GM11168 (cell line): ENCODE measurements around the gene SMKR1.

Experiments
- in situ Hi-C: fragments of 300-500 bp; cut with MboI; formaldehyde crosslinking; loops from one replicate; pipeline ENCODE4 v1.12.0; 2022; ENCODE audit warnings: low sequenced_read_pairs; ENCODE audit not compliant: unreplicated experiment

The SMKR1 gene

GRCh38 chr7:129501760-129502707, at the start of gene SMKR1:
Gene SMKR1, plus strand, starts transcription at chr7:129502531. Its CDS starts 294 bp downstream, at chr7:129502825.
- in situ Hi-C loops, result no loop called here

GRCh38 chr7:129452589-129453231, 49.6 kb upstream of the SMKR1 start:
- in situ Hi-C loops, result loop anchor here (25.0 kb wide), 1 partner anchor 90 kb away; no protein-coding TSS in a partner anchor

- in situ Hi-C loops, result loop anchor here (25.0 kb wide), 1 partner anchor 91 kb away; no protein-coding TSS in a partner anchor
Measured at GRCh38 chr7:129453510-129454248, 48.7 kb upstream of the SMKR1 start.

GRCh38 chr7:129454249-129454551, 48.1 kb upstream of the SMKR1 start:
- in situ Hi-C loops, result loop anchor here (25.0 kb wide), 1 partner anchor 92 kb away; no protein-coding TSS in a partner anchor

- in situ Hi-C loops, result loop anchor here (25.0 kb wide), 1 partner anchor 94 kb away; no protein-coding TSS in a partner anchor
Measured at GRCh38 chr7:129456421-129456820, 45.9 kb upstream of the SMKR1 start.

- in situ Hi-C loops, result loop anchor here (25.0 kb wide), 1 partner anchor 95 kb away; no protein-coding TSS in a partner anchor
Measured at GRCh38 chr7:129457101-129457500, 45.2 kb upstream of the SMKR1 start.

- in situ Hi-C loops, result loop anchor here (25.0 kb wide), 1 partner anchor 96 kb away; no protein-coding TSS in a partner anchor
Measured at GRCh38 chr7:129458171-129458570, 44.2 kb upstream of the SMKR1 start.

- in situ Hi-C loops, result loop anchor here (25.0 kb wide), 1 partner anchor 100 kb away; no protein-coding TSS in a partner anchor
Measured at GRCh38 chr7:129461809-129462208, 40.5 kb upstream of the SMKR1 start.

- in situ Hi-C loops, result loop anchor here (25.0 kb wide), 1 partner anchor 100 kb away; no protein-coding TSS in a partner anchor
Measured at GRCh38 chr7:129462420-129462819, 39.9 kb upstream of the SMKR1 start.

- in situ Hi-C loops, result loop anchor here (25.0 kb wide), 1 partner anchor 102 kb away; no protein-coding TSS in a partner anchor
Measured at GRCh38 chr7:129464194-129464593, 38.1 kb upstream of the SMKR1 start.

- in situ Hi-C loops, result loop anchor here (25.0 kb wide), 1 partner anchor 103 kb away; no protein-coding TSS in a partner anchor
Measured at GRCh38 chr7:129465080-129465479, 37.3 kb upstream of the SMKR1 start.

GRCh38 chr7:129466796-129467195, 35.5 kb upstream of the SMKR1 start:
- in situ Hi-C loops, result loop anchor here (25.0 kb wide), 1 partner anchor 104 kb away; no protein-coding TSS in a partner anchor

GRCh38 chr7:129468087-129468486, 34.2 kb upstream of the SMKR1 start:
- in situ Hi-C loops, result loop anchor here (25.0 kb wide), 1 partner anchor 106 kb away; no protein-coding TSS in a partner anchor

GRCh38 chr7:129468547-129468946, 33.8 kb upstream of the SMKR1 start:
- in situ Hi-C loops, result loop anchor here (25.0 kb wide), 1 partner anchor 106 kb away; no protein-coding TSS in a partner anchor

GRCh38 chr7:129469930-129470329, 32.4 kb upstream of the SMKR1 start:
- in situ Hi-C loops, result loop anchor here (10.0 to 25.0 kb wide), 2 partner anchors 108 to 245 kb away; partner anchors contain the start of gene AHCYL2

GRCh38 chr7:129470411-129470810, 31.9 kb upstream of the SMKR1 start:
- in situ Hi-C loops, result loop anchor here (10.0 to 25.0 kb wide), 2 partner anchors 108 to 246 kb away; partner anchors contain the start of gene AHCYL2

GRCh38 chr7:129471402-129471827, 30.9 kb upstream of the SMKR1 start:
- in situ Hi-C loops, result loop anchor here (10.0 to 25.0 kb wide), 2 partner anchors 109 to 247 kb away; partner anchors contain the start of gene AHCYL2

- in situ Hi-C loops, result loop anchor here (10.0 kb wide), 1 partner anchor 251 kb away; the partner anchor contains the start of gene AHCYL2
Measured at GRCh38 chr7:129475931-129476330, 26.4 kb upstream of the SMKR1 start.

- in situ Hi-C loops, result loop anchor here (10.0 kb wide), 1 partner anchor 252 kb away; the partner anchor contains the start of gene AHCYL2
Measured at GRCh38 chr7:129476398-129476797, 25.9 kb upstream of the SMKR1 start.
